DND-41 (cell line): ENCODE results near the gene PRSS35.

ENCODE experiments used
- ATAC-seq: fragments of 200-7000 bp; cut with Tn5 transposase; 3 replicates; pipeline ENCODE4 v1.9.1; 2021; ENCODE audit warnings: low read depth; ENCODE audit not compliant: insufficient read depth
- DNase-seq: peaks from one replicate; pipeline ENCODE4 v3.0.0-alpha.2; 2020
- H2AFZ ChIP-seq: 2 replicates; pipeline ENCODE4 v1.6.0; 2012; ENCODE audit warnings: low read depth, low read length
- H3K27ac ChIP-seq: 2 replicates; pipeline ENCODE4 v1.5.1; 2012; ENCODE audit warnings: low read length, inconsistent platforms
- H3K27me3 ChIP-seq: fragments of 200-600 bp; sonication (generic); 2 replicates; pipeline ENCODE4 v1.6.0; 2012; ENCODE audit warnings: low read length, mild to moderate bottlenecking, inconsistent platforms; ENCODE audit not compliant: insufficient read depth, poor library complexity
- H3K36me3 ChIP-seq: 2 replicates; pipeline ENCODE4 v1.5.1; 2012; ENCODE audit warnings: low read length, inconsistent platforms; ENCODE audit not compliant: insufficient read depth
- H3K4me1 ChIP-seq: 2 replicates; pipeline ENCODE4 v1.5.1; 2012; ENCODE audit warnings: mild to moderate bottlenecking, low read length; ENCODE audit not compliant: insufficient read depth
- H3K4me2 ChIP-seq: 2 replicates; pipeline ENCODE4 v1.6.0; 2012; ENCODE audit warnings: mild to moderate bottlenecking, moderate library complexity, low read length, inconsistent platforms; ENCODE audit not compliant: insufficient read depth
- H3K4me3 ChIP-seq, 2 experiments: fragments of 200-600 bp in 1 of 2; shearing (Covaris generic) in 1 of 2; 2 replicates each; pipeline ENCODE4 v1.5.1; 2012 to 2016; ENCODE audit warnings: inconsistent platforms in 2 of 2, low read length in 2 of 2, mild to moderate bottlenecking in 2 of 2, low read depth in 1 of 2, moderate library complexity in 1 of 2
- H3K79me2 ChIP-seq: 2 replicates; pipeline ENCODE4 v1.6.0; 2012; ENCODE audit warnings: low read length, inconsistent platforms; ENCODE audit not compliant: insufficient read depth
- H3K9ac ChIP-seq: 2 replicates; pipeline ENCODE4 v1.6.0; 2012; ENCODE audit warnings: low read depth, mild to moderate bottlenecking, inconsistent platforms, low read length, moderate library complexity
- H3K9me3 ChIP-seq: 2 replicates; pipeline ENCODE4 v1.5.1; 2012; ENCODE audit warnings: low read length, moderate library complexity, mild to moderate bottlenecking, inconsistent platforms; ENCODE audit not compliant: insufficient read depth, severe bottlenecking
- H4K20me1 ChIP-seq: 2 replicates; pipeline ENCODE4 v1.6.0; 2012; ENCODE audit warnings: low read length; ENCODE audit not compliant: insufficient read depth
- CTCF ChIP-seq: IDR thresholded peaks from 2 replicates; pipeline ENCODE4 v1.5.1; 2012; ENCODE audit warnings: borderline replicate concordance, low read length, moderate library complexity, mild to moderate bottlenecking; ENCODE audit not compliant: poor library complexity, severe bottlenecking; ENCODE audit errors: extremely low read depth
- EZH2 ChIP-seq: IDR thresholded peaks from 3 replicates; pipeline ENCODE4 v1.6.1; 2012; ENCODE audit warnings: borderline replicate concordance, low read depth, mild to moderate bottlenecking, moderate library complexity, low read length, inconsistent platforms; ENCODE audit not compliant: severe bottlenecking

Gene PRSS35

GRCh38 chr6:83511266-83511665 is 1.1 kb upstream of the PRSS35 start:
- Histone ChIP-seq H3K79me2 (no peaks in the 10 kb centered on the region), H3K4me3 (no peak overlapping the region), H3K9me3 (no peaks in the 10 kb centered on the region), H3K4me1 (no peaks in the 10 kb centered on the region), H2AFZ (no peak overlapping the region), H3K36me3 (no peaks in the 10 kb centered on the region), H3K4me2 (no peak overlapping the region), H3K27ac (no peak overlapping the region), H3K27me3 (peaks cover 4% of the 10 kb centered on the region), H3K9ac (no peak overlapping the region), H4K20me1 (no peaks in the 10 kb centered on the region)
- no peak for TF ChIP-seq EZH2
- no peak for TF ChIP-seq CTCF
- no peak for ATAC-seq
- DNase-seq = no peak

GRCh38 chr6:83514466-83514865 is 2.1 kb downstream of the PRSS35 start:
- no peak overlapping the region for H2AFZ ChIP-seq
- no peak for TF ChIP-seq CTCF
- TF ChIP-seq EZH2 = no peak
- no peak overlapping the region for H3K27ac ChIP-seq
- H3K27me3 ChIP-seq = peaks cover 4% of the 10 kb centered on the region
- ATAC-seq = 0 out of 3 replicates have a peak, but pooled peaks have one; percentile 14
- no peaks in the 10 kb centered on the region for H3K9me3 ChIP-seq
- H4K20me1 ChIP-seq = no peaks in the 10 kb centered on the region
- no peaks in the 10 kb centered on the region for H3K79me2 ChIP-seq
- H3K4me3 ChIP-seq = no peak overlapping the region
- H3K9ac ChIP-seq = no peak overlapping the region
- no peak overlapping the region for H3K4me2 ChIP-seq
- H3K36me3 ChIP-seq = no peaks in the 10 kb centered on the region
- DNase-seq = no peak
- H3K4me1 ChIP-seq = no peaks in the 10 kb centered on the region

- Histone ChIP-seq H3K4me3 (no peak overlapping the region), H3K27ac (no peak overlapping the region), H3K36me3 (no peaks in the 10 kb centered on the region), H3K4me1 (no peaks in the 10 kb centered on the region), H3K27me3 (peaks cover 4% of the 10 kb centered on the region), H3K4me2 (no peak overlapping the region), H4K20me1 (no peaks in the 10 kb centered on the region), H3K79me2 (no peaks in the 10 kb centered on the region), H2AFZ (no peak overlapping the region), H3K9ac (no peak overlapping the region), H3K9me3 (no peaks in the 10 kb centered on the region)
- TF ChIP-seq CTCF = peak; percentile 85
- TF ChIP-seq EZH2 = no peak
- DNase-seq (peak; percentile 30), ATAC-seq (peak; percentile 47; the same call in 1 of the 3 replicates)
Measured at GRCh38 chr6:83514866-83515466, 2.6 kb downstream of the PRSS35 start.
